ENCODE data around the gene TSC22D4.

DNA sequence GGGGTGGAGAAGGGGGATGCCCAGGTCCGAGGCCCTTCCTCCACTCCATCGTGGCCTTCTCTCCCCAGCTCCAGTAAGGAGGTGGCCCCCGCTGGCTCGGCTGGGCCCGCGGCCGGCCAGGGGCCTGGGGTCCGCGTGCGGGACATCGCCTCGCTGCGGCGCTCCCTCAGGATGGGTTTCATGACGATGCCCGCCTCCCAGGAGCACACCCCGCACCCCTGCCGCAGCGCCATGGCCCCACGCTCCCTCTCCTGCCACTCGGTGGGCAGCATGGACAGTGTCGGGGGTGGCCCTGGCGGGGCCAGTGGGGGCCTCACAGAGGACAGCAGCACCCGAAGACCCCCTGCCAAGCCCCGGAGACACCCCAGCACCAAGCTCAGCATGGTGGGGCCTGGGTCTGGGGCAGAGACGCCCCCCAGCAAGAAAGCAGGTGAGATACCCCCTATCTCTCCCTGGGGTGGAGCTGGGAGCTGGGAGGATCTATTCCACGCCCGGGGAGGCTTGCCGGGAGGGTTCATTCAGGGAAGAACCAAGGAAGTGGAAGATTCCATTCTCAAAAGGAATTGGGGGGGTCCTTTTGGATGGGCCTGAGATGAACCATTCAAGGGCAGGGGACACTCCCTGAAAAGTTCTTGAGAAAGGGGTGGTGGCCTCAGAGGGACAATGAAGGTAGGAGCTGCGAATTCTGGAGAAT is 7.9 kb upstream of the TSC22D4 start:
- TF ChIP-seq CTCF (IDR thresholded peaks at IDR 0.05) (no peak), POLR2A (IDR thresholded peaks at IDR 0.05) (no peak)

Data from esophagus squamous epithelium (tissue), 4 donors.